Non-pigmented ciliary epithelial cell (primary cell): ENCODE measurements around the gene FAM237A.

Experiments
- DNase-seq: peaks from one replicate; pipeline ENCODE4 v3.0.0-alpha.2; 2010; ENCODE audit warnings: low read depth

The FAM237A gene

DNA sequence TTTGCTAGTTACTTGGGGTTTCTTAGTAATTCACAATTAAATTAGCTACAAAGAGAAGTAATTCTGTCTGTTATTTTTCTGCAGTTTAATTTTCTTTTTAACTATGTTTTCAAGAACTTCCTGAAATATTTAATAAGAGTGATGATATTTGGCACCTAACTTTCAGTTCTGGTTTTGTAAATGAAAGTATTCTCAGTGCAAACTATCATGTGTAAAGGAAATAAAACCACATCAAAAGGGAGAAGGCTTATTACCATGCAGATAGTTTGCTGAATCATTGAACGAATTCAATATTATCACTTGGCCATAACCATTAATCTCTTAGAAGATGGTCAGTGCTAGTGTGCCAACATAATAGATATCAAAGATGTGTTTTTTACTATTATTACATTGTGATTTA lies 46.7 kb downstream of the FAM237A start:
- no peak for DNase-seq

DNA sequence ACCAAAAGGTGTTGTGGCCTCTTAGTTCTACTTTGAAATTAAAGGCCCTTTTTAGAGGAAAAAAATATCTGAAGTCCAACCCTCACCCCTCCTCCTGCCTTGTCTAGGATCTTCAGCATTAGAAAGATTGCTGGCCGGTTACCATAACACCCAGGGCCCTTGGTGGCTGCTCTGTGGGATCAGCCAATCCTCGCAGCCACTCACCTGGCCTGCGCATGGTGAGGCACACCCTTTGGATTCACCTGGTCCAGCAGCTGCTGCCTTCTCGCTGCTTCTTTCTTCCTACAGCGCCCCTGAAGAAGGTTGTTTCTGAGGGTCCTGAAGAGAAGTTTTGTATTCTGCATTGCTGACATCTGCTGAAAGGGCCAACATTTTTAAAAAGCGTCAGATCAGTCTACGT lies 50.7 kb downstream of the FAM237A start:
- no peak for DNase-seq

DNA sequence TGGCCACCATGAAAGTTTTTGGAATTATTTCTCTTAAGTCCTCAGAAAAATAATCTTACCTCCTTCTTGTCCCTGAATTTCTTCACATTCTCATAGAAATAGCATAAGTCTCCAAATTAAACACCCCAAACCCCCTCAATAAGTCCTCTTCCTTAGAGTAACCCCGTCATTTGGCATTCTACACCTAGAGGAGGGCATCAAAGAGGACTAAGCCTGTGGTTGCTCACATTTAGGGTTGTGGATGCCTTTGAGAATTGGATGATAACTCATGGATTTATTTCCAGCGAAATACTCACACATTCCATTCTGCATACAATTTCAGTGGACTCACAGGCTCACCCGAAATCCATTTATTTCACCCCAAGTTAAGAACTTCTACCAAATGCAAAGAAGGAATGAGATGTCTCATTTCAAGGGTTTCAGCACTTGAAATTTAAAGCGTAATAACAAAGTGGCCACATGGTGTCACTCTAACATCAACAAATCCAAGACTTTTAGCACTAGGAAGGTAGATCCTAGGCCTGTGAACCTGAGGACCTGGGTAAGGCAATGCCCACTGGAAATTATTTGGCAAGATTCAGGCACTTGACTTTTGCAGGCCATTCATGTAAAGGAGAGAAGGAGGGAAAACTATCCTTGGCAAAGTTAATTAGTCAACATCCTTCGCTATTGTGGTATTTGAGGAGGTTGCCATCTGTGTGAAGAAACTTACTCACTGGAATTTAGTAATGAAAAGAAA lies 51.3 kb downstream of the FAM237A start:
- DNase-seq = peak; percentile 32

DNA sequence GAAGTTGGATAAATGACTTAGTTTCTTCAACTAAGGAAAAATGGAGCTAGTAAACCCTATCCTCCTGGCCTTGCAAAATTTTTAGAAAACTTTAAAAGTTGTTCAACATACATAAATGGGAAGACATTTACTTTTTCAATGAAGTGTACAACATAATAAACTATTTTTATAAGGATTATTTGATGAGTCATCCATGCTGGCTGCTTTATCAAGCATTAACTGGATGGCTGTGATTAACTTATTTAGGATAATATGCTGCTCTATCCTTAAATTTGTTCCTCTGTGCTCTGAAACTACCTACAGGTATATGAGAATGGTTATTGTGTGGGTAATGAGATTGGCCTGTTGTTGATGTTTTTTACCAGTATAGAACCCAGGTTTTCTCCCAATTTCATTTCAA lies 54.6 kb downstream of the FAM237A start:
- DNase-seq = no peak

DNA sequence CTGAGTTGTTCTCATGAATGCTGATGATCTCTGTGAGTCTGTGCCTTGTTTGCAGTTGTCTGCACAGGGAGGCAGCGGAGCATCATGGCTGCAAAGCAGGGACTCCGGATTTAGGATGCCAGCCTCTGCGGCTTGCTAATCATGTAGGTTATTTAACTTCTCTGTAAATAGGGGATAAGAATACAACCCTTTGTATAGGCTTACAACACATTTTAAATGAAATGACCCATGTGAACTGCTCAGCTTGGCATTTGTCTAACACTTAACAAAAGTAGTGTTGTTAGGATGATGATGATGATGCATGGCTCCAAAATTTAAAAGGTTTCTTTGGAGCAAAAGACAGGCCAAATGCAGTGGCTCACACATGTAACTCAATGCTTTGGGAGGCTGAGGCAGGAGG lies 56.5 kb downstream of the FAM237A start:
- no peak for DNase-seq
